Stomach smooth muscle (tissue), 2 donors: ENCODE measurements around the gene RBM33.

Source experiments
- H3K27ac ChIP-seq: one replicate; pipeline ENCODE4 v1.7.0; 2013; ENCODE audit warnings: mild to moderate bottlenecking, low read length, inconsistent platforms
- H3K27me3 ChIP-seq, 2 donors: one replicate each; pipeline ENCODE4 v1.7.0; 2013; ENCODE audit warnings: low read length in 2 of 2; ENCODE audit not compliant: insufficient read depth in 2 of 2, control insufficient read depth in 1 of 2
- H3K36me3 ChIP-seq, 2 donors: one replicate each; pipeline ENCODE4 v1.7.0; 2013; ENCODE audit warnings: low read length in 2 of 2; ENCODE audit not compliant: control insufficient read depth in 2 of 2, insufficient read depth in 2 of 2
- H3K4me1 ChIP-seq: one replicate; pipeline ENCODE4 v1.7.0; 2013; ENCODE audit warnings: low read length; ENCODE audit not compliant: control insufficient read depth, insufficient read depth
- H3K4me3 ChIP-seq, 2 donors: one replicate each; pipeline ENCODE4 v1.7.0; 2013; ENCODE audit warnings: low read length in 2 of 2
- H3K9ac ChIP-seq, 2 donors: one replicate each; pipeline ENCODE4 v1.7.0; 2013; ENCODE audit warnings: low read length in 2 of 2, mild to moderate bottlenecking in 1 of 2
- H3K9me3 ChIP-seq, 2 donors: one replicate each; pipeline ENCODE4 v1.7.0; 2013; ENCODE audit warnings: low read length in 2 of 2; ENCODE audit not compliant: control insufficient read depth in 2 of 2
- donor health status: healthy.
- donor health status: Pancreatic carcinoma.

RBM33 gene

GRCh38 chr7:155663937-155664336, 19.5 kb downstream of the RBM33 start:
- H3K36me3 ChIP-seq: peaks cover 0 to 7% of the 10 kb centered on the region in 2 donors
- no peaks in the 10 kb centered on the region for H3K9me3 ChIP-seq
- H3K4me1 ChIP-seq: peaks cover 12% of the 10 kb centered on the region
- no peak overlapping the region for H3K9ac ChIP-seq
- H3K4me3 ChIP-seq: no peak overlapping the region
- no peaks in the 10 kb centered on the region for H3K27me3 ChIP-seq
- no peak overlapping the region for H3K27ac ChIP-seq

GRCh38 chr7:155665079-155665956, 20.9 kb downstream of the RBM33 start:
- Histone ChIP-seq H3K36me3 (peaks cover 0 to 7% of the 10 kb centered on the region in 2 donors), H3K9ac (no peak overlapping the region), H3K4me3 (no peak overlapping the region), H3K9me3 (no peaks in the 10 kb centered on the region), H3K27ac (no peak overlapping the region), H3K4me1 (peaks cover 12% of the 10 kb centered on the region), H3K27me3 (no peaks in the 10 kb centered on the region)

- Histone ChIP-seq H3K4me1 (peaks cover 12% of the 10 kb centered on the region), H3K27me3 (no peaks in the 10 kb centered on the region), H3K9me3 (no peaks in the 10 kb centered on the region), H3K27ac (no peak overlapping the region), H3K4me3 (no peak overlapping the region), H3K36me3 (peaks cover 0 to 7% of the 10 kb centered on the region in 2 donors), H3K9ac (no peak overlapping the region)
These were observed 21.5 kb downstream of the RBM33 start for GRCh38 chr7:155665957-155666287.

GRCh38 chr7:155667241-155667829, 22.9 kb downstream of the RBM33 start:
- H3K9ac ChIP-seq: no peak overlapping the region
- H3K4me3 ChIP-seq: no peak overlapping the region
- peaks cover 10% of the 10 kb centered on the region for H3K4me1 ChIP-seq
- H3K36me3 ChIP-seq: peaks cover 0 to 7% of the 10 kb centered on the region in 2 donors
- no peaks in the 10 kb centered on the region for H3K9me3 ChIP-seq
- no peak overlapping the region for H3K27ac ChIP-seq
- no peaks in the 10 kb centered on the region for H3K27me3 ChIP-seq

GRCh38 chr7:155669717-155670505, 25.4 kb downstream of the RBM33 start:
- Histone ChIP-seq H3K9me3 (no peaks in the 10 kb centered on the region), H3K36me3 (peaks cover 0 to 7% of the 10 kb centered on the region in 2 donors), H3K4me3 (no peak overlapping the region), H3K27ac (no peak overlapping the region), H3K27me3 (no peaks in the 10 kb centered on the region), H3K9ac (no peak overlapping the region), H3K4me1 (no peaks in the 10 kb centered on the region)

GRCh38 chr7:155670521-155670920, 26.1 kb downstream of the RBM33 start:
- Histone ChIP-seq H3K9ac (no peak overlapping the region), H3K27ac (no peak overlapping the region), H3K27me3 (no peaks in the 10 kb centered on the region), H3K4me3 (no peak overlapping the region), H3K9me3 (no peaks in the 10 kb centered on the region), H3K4me1 (no peaks in the 10 kb centered on the region), H3K36me3 (peaks cover 0 to 3% of the 10 kb centered on the region in 2 donors)

GRCh38 chr7:155674556-155674955, 30.1 kb downstream of the RBM33 start:
- Histone ChIP-seq H3K4me3 (no peak overlapping the region), H3K9ac (no peak overlapping the region), H3K36me3 (no peaks in the 10 kb centered on the region), H3K4me1 (no peaks in the 10 kb centered on the region), H3K9me3 (no peaks in the 10 kb centered on the region), H3K27ac (no peak overlapping the region), H3K27me3 (no peaks in the 10 kb centered on the region)

GRCh38 chr7:155676052-155676451, 31.6 kb downstream of the RBM33 start:
- H3K9ac ChIP-seq: no peak overlapping the region
- no peaks in the 10 kb centered on the region for H3K27me3 ChIP-seq
- H3K4me3 ChIP-seq: no peak overlapping the region
- peaks cover 5% of the 10 kb centered on the region in 2 donors for H3K36me3 ChIP-seq
- H3K27ac ChIP-seq: no peak overlapping the region
- H3K4me1 ChIP-seq: no peaks in the 10 kb centered on the region
- H3K9me3 ChIP-seq: no peaks in the 10 kb centered on the region

GRCh38 chr7:155677688-155678087, 33.2 kb downstream of the RBM33 start:
- Histone ChIP-seq H3K9me3 (no peaks in the 10 kb centered on the region), H3K9ac (no peak overlapping the region), H3K4me1 (no peaks in the 10 kb centered on the region), H3K36me3 (peaks cover 6 to 11% of the 10 kb centered on the region in 2 donors), H3K4me3 (no peak overlapping the region), H3K27me3 (no peaks in the 10 kb centered on the region), H3K27ac (no peak overlapping the region)

GRCh38 chr7:155680124-155680523, 35.7 kb downstream of the RBM33 start:
- no peaks in the 10 kb centered on the region for H3K9me3 ChIP-seq
- H3K9ac ChIP-seq: no peak overlapping the region
- no peak overlapping the region for H3K4me3 ChIP-seq
- no peak overlapping the region for H3K27ac ChIP-seq
- no peaks in the 10 kb centered on the region for H3K27me3 ChIP-seq
- H3K4me1 ChIP-seq: no peaks in the 10 kb centered on the region
- peaks cover 9 to 11% of the 10 kb centered on the region in 2 donors for H3K36me3 ChIP-seq
